ENCODE data around the gene CACNG5.

Gene CACNG5, protein sequence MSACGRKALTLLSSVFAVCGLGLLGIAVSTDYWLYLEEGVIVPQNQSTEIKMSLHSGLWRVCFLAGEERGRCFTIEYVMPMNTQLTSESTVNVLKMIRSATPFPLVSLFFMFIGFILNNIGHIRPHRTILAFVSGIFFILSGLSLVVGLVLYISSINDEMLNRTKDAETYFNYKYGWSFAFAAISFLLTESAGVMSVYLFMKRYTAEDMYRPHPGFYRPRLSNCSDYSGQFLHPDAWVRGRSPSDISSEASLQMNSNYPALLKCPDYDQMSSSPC

DNA sequence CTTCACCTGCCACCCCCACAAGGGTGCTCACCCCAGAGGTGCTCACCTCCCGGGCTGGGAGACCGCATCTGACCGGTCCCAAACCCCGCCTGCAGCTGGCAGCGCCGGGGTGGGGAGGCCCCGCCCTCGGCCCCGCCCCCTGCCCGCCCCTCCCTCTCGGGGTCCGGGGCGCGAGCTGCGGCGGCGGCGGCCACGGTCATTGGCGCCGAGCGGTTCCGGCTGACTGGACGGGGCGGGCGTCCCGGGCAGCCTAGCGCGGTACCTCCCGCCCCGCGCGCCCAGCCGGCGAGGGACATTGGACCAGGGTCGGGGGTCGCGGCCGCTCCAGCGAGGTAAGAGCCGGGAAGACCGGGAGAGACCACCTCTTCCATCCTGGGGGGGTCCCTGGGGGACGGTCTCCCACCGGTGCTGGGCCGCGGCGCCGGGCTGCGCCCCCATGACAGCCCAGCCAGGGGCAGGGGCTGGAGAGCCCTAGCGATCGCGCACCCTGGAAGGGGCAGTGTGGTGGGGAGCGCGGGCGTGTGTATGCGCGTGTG is at the start of gene CACNG5:
TSS of gene CACNG5 (plus strand) at position 199 of the 536 bp plus-strand sequence. CDS start 42,216 bp downstream, outside the sequence.
- DNase-seq, result no peak

DNA sequence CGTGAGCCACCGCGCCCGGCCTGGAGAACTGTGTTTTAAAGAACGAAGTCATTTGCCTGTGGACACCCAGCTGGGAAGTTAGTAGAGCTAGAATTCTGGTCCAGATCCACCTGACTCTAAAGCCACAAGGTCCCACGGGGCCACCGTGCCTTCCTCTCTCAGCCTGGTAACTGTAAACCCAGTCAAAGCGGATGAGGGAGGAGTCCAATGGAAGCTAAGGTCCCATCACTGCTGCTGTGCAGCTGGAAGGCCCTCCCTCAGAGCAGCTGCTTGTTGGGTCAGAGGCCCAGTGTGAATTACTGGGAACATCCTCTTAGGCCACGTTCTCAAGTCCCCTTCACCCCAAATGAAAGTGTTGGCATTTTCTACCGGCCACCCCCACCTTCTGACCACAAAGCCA is 48.8 kb upstream of the CACNG5 start:
- no peak for DNase-seq

DNA sequence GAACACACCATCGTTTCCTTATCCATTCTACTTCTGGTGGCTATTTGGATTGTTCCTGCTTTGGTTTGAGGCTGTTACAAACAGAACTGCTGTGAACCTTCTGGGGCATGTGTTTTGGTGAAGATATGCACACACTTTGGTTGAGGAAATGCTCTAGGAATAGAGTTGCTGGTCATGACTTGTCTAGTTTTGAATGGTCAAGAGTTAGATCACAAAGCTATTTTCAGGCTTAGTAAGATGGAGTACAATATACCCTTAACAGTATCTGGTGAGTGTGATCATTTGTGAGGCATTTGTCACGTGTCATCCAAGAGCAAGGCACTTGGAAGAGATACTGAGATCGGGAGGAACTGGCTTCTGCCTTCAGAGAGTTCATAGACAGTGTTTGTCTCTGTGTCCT is 47.0 kb upstream of the CACNG5 start:
- DNase-seq, result no peak

DNA sequence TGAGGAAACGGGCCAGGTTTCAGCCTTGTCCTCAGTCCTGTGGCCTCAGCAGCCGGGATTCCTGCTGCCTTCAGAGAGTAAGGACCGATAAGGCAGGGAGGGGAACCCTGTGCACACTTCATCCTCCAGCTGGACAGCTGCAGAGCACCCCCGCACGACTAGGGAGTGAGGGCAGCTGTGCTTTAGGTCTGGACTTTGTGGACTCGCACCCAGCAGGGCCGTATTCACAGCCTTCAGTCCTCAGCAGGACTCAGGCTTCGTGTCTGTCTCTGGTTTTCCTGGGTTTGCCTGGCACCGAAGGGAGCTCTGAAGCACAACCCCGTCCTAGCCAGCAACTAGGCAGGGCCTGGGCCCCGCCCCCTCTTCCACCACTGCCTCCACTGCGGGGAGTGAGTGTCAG is 45.8 kb upstream of the CACNG5 start:
- no peak for DNase-seq

- DNase-seq, result no peak
These were observed 44.9 kb upstream of the CACNG5 start for GRCh38 chr17:66789961-66790437.

GRCh38 chr17:66790501-66791061 is 44.3 kb upstream of the CACNG5 start:
- no peak for DNase-seq

GRCh38 chr17:66791347-66791746 is 43.6 kb upstream of the CACNG5 start:
- DNase-seq, result no peak

- no peak for DNase-seq
These were observed 41.1 kb upstream of the CACNG5 start for GRCh38 chr17:66793814-66794213.

DNA sequence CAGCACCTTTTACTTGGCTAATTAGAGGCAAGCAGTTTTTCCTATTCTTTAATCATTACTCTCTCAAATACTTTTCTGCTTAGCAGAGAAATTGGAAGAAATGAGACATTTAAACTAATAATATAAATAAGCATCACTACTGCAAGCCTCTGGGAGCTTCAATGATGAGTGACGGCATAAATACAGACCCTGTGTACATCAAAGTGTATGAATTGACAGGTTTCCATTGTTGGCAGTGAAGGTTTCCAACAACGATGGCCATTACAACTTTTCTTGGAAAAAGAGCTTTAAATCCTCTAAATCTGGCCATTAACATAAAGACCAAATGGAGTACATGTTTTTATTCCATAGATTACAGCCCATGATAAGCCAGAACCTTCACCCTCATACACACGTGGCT is 39.4 kb upstream of the CACNG5 start:
- no peak for DNase-seq

DNA sequence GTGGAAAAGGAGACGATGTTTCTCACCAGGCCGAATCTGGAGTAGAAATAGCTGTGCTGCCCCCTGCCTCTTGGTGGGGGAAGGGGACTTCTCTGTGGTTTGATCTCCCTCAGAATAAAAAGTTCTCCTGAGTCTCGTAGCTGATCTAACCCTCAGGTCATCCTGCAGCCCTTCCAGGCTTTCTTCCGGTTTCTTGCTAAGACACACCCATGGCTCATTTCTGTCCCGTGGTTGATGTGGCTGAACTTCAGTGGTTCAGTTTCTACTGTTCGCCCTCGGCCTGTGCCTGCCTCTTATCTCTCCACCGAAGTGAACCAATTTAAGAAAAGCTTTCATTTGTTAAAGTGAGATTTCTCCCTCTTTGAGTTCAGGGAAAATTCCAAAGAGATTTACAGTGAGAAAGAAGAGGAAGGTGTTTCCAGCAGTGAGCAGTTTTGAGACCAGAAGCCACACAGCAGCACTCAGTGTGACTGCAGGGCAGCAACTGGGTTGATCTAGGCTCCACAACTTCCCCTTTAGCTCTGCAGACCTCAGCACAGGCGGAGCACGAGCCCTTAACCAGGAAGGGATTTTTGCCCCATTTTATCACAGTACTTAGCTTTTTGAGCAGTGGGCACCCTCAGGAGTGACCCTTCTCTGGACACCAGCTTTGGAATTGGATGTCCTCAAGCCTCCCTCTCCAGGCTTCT is 34.9 kb upstream of the CACNG5 start:
- DNase-seq, result no peak

DNA sequence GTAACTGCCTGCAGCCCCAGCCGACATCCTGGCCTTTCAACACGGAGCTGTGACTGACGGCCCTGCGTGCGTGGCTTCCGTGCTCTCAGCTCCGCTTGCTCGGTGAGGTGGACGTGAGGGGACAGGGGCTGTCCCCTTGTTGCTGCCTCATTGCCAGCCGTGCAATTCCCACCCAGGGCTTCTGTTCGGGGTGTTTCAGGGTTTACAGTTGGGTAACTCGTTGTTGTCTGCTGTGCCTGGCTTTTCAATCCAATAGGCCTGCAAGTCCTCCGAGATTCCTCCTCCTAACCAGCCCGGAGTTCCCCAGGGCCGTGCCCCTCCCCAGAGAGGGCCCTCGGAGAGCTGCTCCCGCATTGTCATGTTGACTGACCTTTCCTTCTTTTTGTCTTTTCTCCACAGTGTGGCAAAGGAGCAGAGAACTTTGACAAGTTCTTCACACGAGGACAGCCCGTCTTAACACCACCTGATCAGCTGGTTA is 31.4 kb upstream of the CACNG5 start:
- no peak for DNase-seq

- no peak for DNase-seq
These were observed 29.4 kb upstream of the CACNG5 start for GRCh38 chr17:66805567-66805966.

DNA sequence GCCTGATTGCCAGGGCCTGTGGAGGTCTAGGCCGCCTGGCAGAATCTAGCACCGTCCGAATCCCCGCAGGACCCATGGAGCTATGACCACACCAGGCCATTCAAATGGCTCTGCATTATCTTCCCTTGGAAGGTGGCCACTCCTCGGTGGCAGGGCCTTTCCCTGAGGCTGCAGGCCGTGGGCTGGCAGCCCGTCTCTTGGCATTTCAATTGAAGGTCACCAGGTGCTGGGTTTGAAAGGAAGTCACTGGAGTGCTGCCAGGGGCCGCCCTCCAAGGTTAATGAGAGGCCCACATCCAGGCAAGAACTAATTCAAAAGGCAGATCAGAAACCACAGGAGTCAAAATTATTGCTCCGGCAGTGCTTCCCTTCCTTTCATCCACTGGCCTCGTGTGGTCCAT is 27.7 kb upstream of the CACNG5 start:
- DNase-seq, result no peak

GRCh38 chr17:66809408-66809807 is 25.5 kb upstream of the CACNG5 start:
- DNase-seq, result no peak

DNA sequence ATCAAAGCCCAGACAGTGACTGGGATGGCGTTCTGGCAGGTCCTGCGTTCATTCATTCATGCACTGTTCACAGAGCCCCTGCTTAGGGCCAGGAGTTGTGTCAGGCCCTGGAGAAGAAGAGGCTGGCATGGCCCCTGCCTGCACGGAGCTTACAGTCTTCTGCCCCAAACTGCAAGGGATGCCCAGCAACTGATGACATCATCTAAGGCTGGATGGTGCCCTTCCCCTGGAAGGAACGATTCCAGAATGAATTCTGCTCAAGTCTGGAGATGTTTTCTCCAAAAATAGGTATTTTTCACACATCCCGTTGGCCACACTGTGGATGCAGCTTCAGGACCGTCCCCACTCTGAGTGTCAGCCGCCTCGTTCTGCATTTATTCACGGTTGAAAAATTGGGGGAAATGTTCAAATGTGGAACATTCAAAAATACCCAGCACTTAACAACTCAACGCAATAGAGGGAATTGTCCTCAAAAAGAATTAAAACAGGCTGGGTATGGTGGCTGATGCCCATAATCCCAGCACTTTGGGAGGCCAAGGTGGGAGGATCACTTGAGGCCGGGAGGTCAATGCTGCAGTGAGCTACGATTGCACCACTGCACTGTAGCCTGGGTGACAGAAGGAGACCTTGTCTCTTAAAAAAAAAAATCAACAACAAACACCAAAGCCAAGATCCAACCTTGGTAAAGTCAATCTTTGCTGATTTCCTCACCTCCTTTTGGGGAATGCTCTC is 23.8 kb upstream of the CACNG5 start:
- no peak for DNase-seq

- no peak for DNase-seq
These were observed 23.2 kb upstream of the CACNG5 start for GRCh38 chr17:66811683-66812054.

GRCh38 chr17:66812571-66812970 is 22.3 kb upstream of the CACNG5 start:
- no peak for DNase-seq

DNA sequence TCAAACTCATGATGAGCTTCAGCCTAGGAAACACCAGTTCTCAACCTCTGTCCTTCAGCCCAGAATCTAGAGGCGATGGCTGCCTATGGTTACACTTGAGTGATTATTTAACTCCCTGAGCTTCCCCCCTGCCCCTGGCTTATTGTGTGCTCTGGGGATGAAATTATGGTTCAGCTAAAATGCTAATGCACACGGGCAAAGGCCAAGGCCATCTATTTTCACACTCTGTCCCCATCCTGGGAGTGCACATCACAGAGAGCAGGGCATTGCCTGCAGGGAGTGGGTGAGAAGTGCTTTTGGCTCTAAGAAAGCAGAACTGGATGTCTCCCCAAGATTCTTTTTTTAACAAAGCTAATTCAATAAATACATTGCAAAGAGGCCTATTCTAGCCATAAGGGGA is 21.6 kb upstream of the CACNG5 start:
- DNase-seq, result no peak

DNA sequence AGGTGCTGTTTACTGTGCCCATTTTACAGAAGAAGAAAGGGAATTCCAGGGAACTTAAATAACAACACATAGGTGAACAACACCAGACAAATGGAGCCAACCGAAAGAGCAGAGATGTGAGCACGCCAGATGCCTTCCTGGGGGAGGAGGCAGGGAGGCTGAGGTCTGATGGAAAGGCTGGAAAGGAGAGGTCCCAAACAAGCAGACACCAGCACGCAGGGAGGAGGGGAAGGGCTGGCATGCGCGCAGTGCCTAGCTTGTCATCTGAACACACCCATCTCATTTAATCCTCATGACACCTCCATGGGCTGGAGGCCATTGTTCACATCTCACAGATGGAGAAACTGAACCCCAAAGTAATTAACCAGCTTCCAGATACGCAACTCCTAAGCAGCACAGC is 20.9 kb upstream of the CACNG5 start:
- DNase-seq, result no peak

GRCh38 chr17:66814570-66814969 is 20.3 kb upstream of the CACNG5 start:
- DNase-seq, result no peak

GRCh38 chr17:66817750-66818149 is 17.2 kb upstream of the CACNG5 start:
- DNase-seq, result no peak

GRCh38 chr17:66819466-66819865 is 15.5 kb upstream of the CACNG5 start:
- no peak for DNase-seq

- no peak for DNase-seq
These were observed 12.9 kb upstream of the CACNG5 start for GRCh38 chr17:66822009-66822408.
